Colonic mucosa (tissue), 4 donors: ENCODE data around the gene PGP. TPM values are rescaled to one million over a fixed set of nuclear protein-coding genes. Genes with fewer than 3 reads are reported as not detected.

Experiments used
- DNase-seq: peaks from one replicate; pipeline ENCODE4 v3.0.0-alpha.2; 2020
- H3K27ac ChIP-seq: fragments of 200-600 bp; one replicate; pipeline ENCODE4 v1.8.0; 2021
- H3K27me3 ChIP-seq: fragments of 200-600 bp; one replicate; pipeline ENCODE4 v1.8.0; 2021
- H3K36me3 ChIP-seq: fragments of 200-600 bp; one replicate; pipeline ENCODE4 v1.8.0; 2021
- H3K4me1 ChIP-seq: fragments of 200-600 bp; one replicate; pipeline ENCODE4 v1.8.0; 2021; ENCODE audit warnings: mild to moderate bottlenecking
- H3K4me3 ChIP-seq: fragments of 200-600 bp; one replicate; pipeline ENCODE4 v1.8.0; 2021
- H3K9ac ChIP-seq, 2 donors: one replicate each; pipeline ENCODE4 v1.7.0; 2013; ENCODE audit warnings: control low read depth in 2 of 2, low read depth in 2 of 2, low read length in 2 of 2
- H3K9me3 ChIP-seq: fragments of 200-600 bp; one replicate; pipeline ENCODE4 v1.8.0; 2021
- intact Hi-C: fragments of 100-400 bp; cut with DNase I; formaldehyde crosslinking; loops from one replicate; pipeline ENCODE4 v1.14.1; 2022
- total RNA-seq, 2 donors: library from RNA; stranded (reverse); fragmentation: NEBNext Ultra II Directional in 1 of 2; extraction: Animal tissue kit (Norgen Biotek cat#: 25700) in 1 of 2; gene quantifications; one replicate each; pipeline ENCODE4 v1.2.1, GENCODE V29; 2021
- TF ChIP-seq, protein P1 (sequence below): fragments of 200-600 bp; IDR thresholded peaks from one replicate; pipeline ENCODE4 v1.8.0; 2022; ENCODE audit warnings: antibody characterized with exemption, mild to moderate bottlenecking
- donor health status: healthy.
- donor health status: DM: no; HTN: no; CAD: no.
- donor health status: DM: no; HTN: no; CAD: no.

Gene PGP
- total RNA-seq, 2 donors from 2014 or later = 17.1 to 37.3 TPM

DNA sequence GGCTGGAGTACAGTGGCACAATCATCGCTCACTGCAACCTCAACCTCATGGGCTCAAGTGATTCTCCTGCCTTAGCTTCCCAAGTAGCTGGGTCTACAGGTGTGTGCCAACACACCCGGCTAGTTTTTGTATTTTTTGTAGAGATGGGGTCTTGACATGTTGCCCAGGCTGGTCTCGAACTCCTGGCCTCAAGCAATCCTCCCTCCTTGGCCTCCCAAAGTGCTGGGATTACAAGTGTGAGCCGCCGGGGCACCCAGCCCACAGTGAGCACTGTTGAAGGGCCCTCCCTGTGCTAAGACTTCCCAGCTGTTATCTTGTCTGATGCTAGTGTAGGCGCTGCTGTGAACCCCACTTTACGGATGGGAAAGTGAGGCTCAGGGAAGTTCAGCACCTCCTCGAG, 26.2 kb downstream of the PGP start:
- Histone ChIP-seq H3K27ac (no peak overlapping the region), H3K9me3 (no peaks in the 10 kb centered on the region)
- intact Hi-C loops = no loop called here

DNA sequence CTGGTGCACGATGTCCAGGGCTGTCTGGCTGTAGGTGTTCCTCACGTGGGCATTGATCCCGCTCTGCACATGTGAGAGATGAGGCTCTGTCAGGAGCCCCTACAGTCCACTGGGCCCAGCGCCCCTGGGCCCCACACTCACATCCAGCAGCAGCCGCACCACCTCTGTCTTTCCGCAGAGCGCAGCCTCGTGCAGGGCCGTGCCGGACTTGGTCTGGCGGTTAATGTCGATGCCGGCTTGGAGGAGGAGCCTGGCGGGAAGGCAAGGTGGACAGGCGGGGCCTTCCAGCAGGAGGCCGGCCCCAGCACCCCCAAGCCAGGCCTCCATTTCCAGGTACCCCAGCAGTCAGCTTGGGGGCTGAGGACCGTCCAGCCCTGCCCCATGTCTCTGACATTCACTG, 27.4 kb downstream of the PGP start:
- intact Hi-C loops = no loop called here
- H3K4me3 ChIP-seq = no peak overlapping the region
- no peaks in the 10 kb centered on the region for H3K4me1 ChIP-seq
- no peaks in the 10 kb centered on the region for H3K9me3 ChIP-seq
- no peaks in the 10 kb centered on the region for H3K27me3 ChIP-seq
- H3K9ac ChIP-seq = no peak overlapping the region
- DNase-seq = no peak
- H3K27ac ChIP-seq = no peak overlapping the region
- no peaks in the 10 kb centered on the region for H3K36me3 ChIP-seq
- TF ChIP-seq, protein P1, sequence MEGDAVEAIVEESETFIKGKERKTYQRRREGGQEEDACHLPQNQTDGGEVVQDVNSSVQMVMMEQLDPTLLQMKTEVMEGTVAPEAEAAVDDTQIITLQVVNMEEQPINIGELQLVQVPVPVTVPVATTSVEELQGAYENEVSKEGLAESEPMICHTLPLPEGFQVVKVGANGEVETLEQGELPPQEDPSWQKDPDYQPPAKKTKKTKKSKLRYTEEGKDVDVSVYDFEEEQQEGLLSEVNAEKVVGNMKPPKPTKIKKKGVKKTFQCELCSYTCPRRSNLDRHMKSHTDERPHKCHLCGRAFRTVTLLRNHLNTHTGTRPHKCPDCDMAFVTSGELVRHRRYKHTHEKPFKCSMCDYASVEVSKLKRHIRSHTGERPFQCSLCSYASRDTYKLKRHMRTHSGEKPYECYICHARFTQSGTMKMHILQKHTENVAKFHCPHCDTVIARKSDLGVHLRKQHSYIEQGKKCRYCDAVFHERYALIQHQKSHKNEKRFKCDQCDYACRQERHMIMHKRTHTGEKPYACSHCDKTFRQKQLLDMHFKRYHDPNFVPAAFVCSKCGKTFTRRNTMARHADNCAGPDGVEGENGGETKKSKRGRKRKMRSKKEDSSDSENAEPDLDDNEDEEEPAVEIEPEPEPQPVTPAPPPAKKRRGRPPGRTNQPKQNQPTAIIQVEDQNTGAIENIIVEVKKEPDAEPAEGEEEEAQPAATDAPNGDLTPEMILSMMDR = no peak

More for the DNA sequence above, 26.2 kb downstream of the PGP start:
- DNase-seq = no peak
- H3K9ac ChIP-seq = no peak overlapping the region
- TF ChIP-seq, protein P1 = no peak
- no peaks in the 10 kb centered on the region for H3K27me3 ChIP-seq
- no peaks in the 10 kb centered on the region for H3K36me3 ChIP-seq
- H3K4me1 ChIP-seq = no peaks in the 10 kb centered on the region
- no peak overlapping the region for H3K4me3 ChIP-seq

- TF ChIP-seq, protein P1 = no peak
- intact Hi-C loops = no loop called here
- no peaks in the 10 kb centered on the region for H3K4me1 ChIP-seq
- no peaks in the 10 kb centered on the region for H3K36me3 ChIP-seq
- no peak for DNase-seq
- H3K4me3 ChIP-seq = no peak overlapping the region
- no peak overlapping the region for H3K27ac ChIP-seq
- H3K27me3 ChIP-seq = no peaks in the 10 kb centered on the region
- H3K9me3 ChIP-seq = no peaks in the 10 kb centered on the region
- no peak overlapping the region for H3K9ac ChIP-seq
These were observed 28.1 kb downstream of the PGP start for GRCh38 chr16:2186505-2186904.

GRCh38 chr16:2186064-2186463, 28.6 kb downstream of the PGP start:
- Histone ChIP-seq H3K9me3 (no peaks in the 10 kb centered on the region), H3K4me1 (no peaks in the 10 kb centered on the region), H3K27me3 (no peaks in the 10 kb centered on the region), H3K27ac (no peak overlapping the region), H3K4me3 (no peak overlapping the region), H3K9ac (no peak overlapping the region), H3K36me3 (no peaks in the 10 kb centered on the region)
- intact Hi-C loops = no loop called here
- TF ChIP-seq, protein P1 = no peak
- no peak for DNase-seq

DNA sequence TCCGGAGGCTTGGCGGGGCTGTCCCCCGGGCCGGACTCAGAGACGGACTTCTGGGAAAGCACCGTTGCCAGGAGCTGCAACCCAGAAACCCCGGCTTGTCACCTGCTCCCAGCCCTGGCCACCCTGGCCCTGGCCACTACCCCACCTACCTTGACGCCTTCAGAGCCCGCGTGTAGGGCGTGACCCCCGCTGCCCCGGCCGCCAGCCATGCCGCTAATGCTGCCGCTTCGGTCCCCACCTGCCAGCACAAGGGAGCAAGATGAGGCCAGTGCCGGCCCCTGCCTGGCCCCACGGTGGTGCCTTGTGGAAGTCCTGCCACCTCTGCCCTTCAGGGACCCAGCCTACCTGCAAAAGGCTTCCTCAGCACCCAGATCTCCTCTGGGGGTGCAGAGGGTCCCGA, 29.7 kb downstream of the PGP start:
- Histone ChIP-seq H3K9ac (no peak overlapping the region), H3K27ac (no peak overlapping the region), H3K27me3 (no peaks in the 10 kb centered on the region), H3K36me3 (no peaks in the 10 kb centered on the region), H3K9me3 (no peaks in the 10 kb centered on the region), H3K4me1 (no peaks in the 10 kb centered on the region), H3K4me3 (no peak overlapping the region)
- no peak for DNase-seq
- TF ChIP-seq, protein P1 = no peak
- intact Hi-C loops = no loop called here

DNA sequence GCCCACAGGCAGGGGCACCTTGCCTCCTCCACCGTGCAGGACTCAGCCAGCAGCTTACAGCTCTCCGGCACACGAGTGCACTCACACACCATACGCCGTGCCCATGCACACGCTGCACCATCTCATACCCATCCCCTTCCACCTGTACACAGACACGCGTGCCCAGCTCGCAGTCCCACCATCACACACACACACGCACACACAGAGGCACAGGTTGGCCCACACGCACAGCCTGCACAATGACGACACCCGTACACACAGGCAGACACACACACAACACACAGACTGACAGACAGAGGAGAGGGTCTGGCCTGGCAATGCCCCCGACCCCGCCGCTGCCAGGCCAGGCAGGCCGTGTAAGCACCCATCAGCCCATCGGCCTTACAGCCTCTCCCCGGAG, 30.3 kb downstream of the PGP start:
- DNase-seq = no peak
- H3K9me3 ChIP-seq = no peaks in the 10 kb centered on the region

More for the DNA sequence above, 30.3 kb downstream of the PGP start:
- Histone ChIP-seq H3K9ac (no peak overlapping the region), H3K4me3 (no peak overlapping the region), H3K36me3 (no peaks in the 10 kb centered on the region), H3K4me1 (no peaks in the 10 kb centered on the region), H3K27me3 (no peaks in the 10 kb centered on the region), H3K27ac (no peak overlapping the region)
- intact Hi-C loops = no loop called here
- TF ChIP-seq, protein P1 = no peak
